GM12865 (cell line): ENCODE data around the gene NEDD4L.

Source experiments
- DNase-seq: peaks from one replicate; pipeline ENCODE4 v3.0.0; 2010; ENCODE audit warnings: low read depth
- H3K4me3 ChIP-seq: 2 replicates; pipeline ENCODE4 v1.5.1; 2011; ENCODE audit warnings: mild to moderate bottlenecking, low read depth, low read length, control low read depth
- TF ChIP-seq, protein P1 (sequence below): IDR thresholded peaks from 2 replicates; pipeline ENCODE4 v1.5.1; 2011; ENCODE audit warnings: low read length, control low read depth, low read depth, inconsistent platforms; ENCODE audit not compliant: insufficient read depth; ENCODE audit errors: missing control alignments

The NEDD4L gene

DNA sequence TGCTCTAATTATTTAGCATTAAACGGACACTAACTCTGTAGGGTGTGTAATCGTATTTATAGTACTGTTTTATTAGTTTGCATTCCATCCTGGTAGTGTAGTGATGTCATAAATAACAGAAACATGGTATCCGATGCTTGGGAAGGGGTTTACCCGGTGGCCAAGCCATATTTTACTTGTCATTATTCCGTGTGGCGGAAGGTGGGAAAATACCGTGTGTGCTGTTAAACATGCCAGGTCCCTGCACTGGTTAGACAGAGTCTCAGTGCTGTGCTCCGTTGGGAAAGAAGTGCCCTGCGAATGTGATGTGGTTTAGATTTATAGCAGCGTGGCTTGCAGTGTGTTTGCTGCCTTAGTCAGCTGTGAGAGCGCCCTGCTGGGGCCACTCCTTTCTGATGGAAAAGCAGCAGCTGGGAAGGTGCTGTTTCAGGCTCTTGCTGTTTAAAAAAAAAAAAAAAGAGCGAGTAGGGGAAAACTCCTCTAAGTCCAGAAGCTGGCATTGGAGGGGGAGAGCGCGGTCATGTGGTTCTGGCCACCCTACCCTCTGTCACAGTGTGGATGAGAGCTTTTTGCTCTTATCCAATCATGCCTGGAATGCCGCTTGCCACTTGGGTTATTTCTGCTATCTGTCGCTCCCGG lies 211.0 kb downstream of the NEDD4L start:
- H3K4me3 ChIP-seq = no peak overlapping the region
- TF ChIP-seq, protein P1, sequence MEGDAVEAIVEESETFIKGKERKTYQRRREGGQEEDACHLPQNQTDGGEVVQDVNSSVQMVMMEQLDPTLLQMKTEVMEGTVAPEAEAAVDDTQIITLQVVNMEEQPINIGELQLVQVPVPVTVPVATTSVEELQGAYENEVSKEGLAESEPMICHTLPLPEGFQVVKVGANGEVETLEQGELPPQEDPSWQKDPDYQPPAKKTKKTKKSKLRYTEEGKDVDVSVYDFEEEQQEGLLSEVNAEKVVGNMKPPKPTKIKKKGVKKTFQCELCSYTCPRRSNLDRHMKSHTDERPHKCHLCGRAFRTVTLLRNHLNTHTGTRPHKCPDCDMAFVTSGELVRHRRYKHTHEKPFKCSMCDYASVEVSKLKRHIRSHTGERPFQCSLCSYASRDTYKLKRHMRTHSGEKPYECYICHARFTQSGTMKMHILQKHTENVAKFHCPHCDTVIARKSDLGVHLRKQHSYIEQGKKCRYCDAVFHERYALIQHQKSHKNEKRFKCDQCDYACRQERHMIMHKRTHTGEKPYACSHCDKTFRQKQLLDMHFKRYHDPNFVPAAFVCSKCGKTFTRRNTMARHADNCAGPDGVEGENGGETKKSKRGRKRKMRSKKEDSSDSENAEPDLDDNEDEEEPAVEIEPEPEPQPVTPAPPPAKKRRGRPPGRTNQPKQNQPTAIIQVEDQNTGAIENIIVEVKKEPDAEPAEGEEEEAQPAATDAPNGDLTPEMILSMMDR = no peak
- DNase-seq = no peak

DNA sequence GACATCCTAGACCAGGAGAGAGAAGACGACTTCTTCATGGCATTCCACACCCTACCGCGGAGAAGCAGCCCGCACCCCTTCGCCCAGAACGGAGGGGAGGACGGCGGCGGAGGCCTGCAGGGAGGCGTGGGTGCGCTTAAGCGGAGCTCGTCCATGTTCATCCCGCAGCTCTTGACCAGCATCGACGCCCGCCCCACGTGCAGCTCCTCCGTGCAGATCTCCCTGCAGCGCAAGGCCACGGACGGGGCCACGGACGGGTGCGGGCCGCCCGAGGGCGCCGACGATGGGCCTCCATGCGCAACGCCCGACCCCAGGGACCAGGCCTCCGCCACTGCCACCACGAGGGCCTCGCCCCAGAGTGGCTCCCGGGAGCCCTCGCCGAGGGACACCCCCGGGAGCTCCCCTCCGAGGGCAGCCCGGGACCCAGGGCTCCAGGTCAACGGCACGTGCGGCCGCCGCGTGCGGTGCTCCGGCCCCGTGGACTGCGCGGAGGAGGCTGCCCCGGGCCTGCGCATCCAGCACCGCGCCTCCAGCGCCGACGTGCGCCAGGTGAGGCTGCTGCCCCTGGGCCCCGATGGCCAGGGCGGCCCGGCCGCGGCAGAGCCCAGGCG lies 211.8 kb downstream of the NEDD4L start:
- no peak overlapping the region for H3K4me3 ChIP-seq

DNA sequence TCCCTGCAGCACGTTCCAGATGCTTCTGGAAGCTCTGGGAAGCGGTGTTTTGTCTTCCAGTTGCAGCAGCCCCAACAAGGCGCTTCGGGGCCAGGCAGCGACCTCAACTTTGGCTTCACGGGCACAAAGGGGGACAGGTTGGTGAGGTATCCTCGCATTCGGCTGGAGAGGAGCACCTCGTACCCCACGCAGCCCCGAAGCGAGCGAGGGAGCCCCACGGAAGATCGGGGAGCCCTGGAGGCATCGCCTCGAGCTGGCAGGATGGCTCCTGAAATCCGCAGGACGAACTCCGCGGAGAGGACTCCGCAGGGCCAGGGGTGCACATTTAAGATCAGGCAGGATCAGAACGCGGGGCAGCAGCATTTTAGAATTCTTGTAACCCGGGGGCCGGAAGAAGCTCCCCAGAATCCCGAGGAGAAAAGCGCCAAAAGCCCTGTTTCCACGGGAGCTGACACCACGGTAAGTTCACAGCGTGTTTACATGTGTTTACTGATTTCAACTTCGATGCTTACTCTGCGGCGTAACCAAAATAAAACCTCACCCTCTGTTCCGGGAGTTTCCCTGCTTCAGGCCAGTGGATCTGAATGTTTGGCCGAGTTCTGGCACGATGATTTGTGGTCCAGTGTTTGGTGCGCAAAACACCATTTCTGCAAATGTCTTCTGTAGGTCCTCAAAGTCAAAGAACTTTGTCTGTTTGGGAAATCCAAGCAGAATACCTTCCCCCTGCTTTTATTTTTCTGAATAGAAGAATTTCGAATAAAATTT lies 212.5 kb downstream of the NEDD4L start:
- DNase-seq = no peak
- TF ChIP-seq, protein P1 = no peak
- H3K4me3 ChIP-seq = no peak overlapping the region

More for the DNA sequence above, 211.8 kb downstream of the NEDD4L start:
- TF ChIP-seq, protein P1 = no peak
- no peak for DNase-seq

DNA sequence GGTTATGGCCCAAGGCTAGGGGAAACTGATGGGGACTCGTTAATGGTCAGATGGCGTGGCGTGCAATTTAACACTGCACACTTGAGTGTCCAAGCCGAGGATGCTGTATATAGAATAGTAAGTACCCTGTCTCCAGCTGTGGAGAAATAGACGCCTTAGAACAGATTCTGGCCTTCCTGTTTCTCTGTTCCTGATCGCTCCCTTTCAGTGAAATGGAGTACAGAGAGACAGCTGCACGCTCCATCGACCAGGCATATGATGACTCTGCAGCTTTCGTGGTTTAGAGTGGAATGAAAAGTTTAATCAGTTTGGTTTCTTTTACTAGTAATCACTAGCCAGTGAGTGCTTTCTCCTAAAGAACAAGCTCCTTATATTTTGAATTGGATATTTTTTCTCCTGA lies 213.4 kb downstream of the NEDD4L start:
- DNase-seq = peak; percentile 18
- TF ChIP-seq, protein P1 = no peak
- H3K4me3 ChIP-seq = no peak overlapping the region

DNA sequence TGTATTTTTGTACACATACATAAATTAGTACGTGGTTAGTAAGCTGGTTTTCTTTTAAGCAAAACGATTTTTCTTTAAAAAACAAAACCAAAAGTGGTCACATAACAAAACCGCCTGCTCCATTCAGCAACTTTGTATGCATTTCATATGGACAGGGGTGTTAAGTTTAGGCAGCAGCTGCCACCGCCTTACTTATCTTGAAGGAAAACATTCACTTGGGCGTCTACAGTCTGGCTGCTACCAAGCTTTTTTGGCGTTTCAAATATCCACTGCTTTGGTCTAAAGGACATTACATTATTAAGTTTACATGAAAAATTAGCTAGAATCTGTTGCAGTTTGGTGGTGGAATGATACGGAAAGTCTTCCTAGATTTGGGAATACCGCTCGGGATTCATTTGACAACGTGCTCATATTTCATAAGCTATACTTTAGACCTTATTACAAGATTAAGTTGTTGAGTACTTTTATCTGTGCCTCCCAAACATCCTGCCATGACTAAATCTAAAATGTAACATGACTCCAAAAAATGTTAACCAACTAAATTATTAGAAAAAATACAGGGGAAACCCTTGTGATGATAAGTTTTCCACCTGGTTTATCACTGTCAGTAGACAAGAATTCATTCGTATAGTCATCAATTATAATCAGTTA lies 214.8 kb downstream of the NEDD4L start:
- no peak overlapping the region for H3K4me3 ChIP-seq
- TF ChIP-seq, protein P1 = no peak
- no peak for DNase-seq

DNA sequence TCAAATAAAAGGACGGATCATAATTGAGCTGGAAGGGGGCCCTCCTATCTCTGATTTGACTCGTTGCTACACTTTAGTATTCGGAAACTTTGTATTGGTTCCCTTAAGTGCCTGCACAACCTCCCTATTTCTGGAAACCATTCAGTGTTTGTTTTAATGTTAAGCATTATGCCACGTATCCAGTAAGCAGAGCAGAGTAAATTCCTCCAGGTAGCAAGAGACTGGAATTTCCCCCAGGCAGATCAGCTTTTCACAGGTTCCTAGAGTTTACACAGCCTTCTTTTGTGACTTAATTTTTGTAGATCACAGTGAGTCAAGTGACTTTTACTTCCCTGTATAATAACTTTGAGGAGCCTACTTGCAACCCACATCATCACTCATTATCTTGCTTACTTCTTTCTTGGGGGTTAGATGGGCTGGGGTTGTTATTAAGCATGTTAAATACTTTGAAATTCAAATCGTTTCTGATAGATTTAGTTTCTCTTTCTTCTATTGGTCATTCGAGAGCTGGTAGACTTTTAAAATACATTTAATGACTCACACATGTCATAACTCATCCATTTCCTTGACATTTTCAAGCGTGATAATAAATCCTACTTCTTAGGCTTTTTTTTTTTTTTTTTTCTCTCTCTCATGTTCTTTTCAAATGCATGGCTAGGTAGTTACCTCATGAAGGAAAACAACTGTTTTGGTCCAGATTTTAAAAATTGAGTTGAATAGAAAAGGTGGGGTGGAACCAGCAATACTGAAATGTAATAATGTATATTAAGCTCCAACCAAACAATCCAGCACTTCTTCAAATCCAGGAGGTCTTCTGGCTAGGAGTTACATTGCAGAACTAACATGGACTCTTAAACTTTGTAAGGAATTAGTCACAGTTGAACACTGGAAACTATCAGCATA lies 219.3 kb downstream of the NEDD4L start:
- no peak for DNase-seq
- no peak overlapping the region for H3K4me3 ChIP-seq
- TF ChIP-seq, protein P1 = no peak
